GM19043 (cell line): ENCODE results near the gene TIAM1.

Experiments
- ATAC-seq: cut with Tn5 transposase; IDR thresholded peaks from one replicate; pipeline ENCODE4 v1.9.1; 2021; ENCODE audit warnings: low read depth; ENCODE audit not compliant: unreplicated experiment

The TIAM1 gene

GRCh38 chr21:31145274-31145673, 198.8 kb downstream of the TIAM1 start:
- ATAC-seq = no peak

DNA sequence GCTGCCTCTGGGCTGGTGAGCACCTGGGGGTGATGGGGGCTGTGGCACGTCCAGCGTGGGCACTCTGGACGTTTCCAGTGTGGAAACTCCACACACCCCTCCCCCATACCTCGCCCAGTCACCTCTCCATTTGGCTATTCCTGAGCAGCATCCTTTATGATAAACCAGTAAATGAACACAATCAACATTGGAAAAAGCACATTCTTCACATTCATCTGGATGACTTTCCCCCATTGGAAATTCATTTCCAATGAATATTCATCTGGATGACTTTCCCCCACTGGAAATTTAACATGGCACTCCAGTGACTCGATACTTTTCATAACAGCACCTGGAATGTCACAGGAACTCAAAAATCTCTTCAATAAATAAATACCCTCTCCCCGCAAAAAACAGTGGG, 201.0 kb downstream of the TIAM1 start:
- no peak for ATAC-seq

- no peak for ATAC-seq
These were observed 201.5 kb downstream of the TIAM1 start for GRCh38 chr21:31142600-31142999.

DNA sequence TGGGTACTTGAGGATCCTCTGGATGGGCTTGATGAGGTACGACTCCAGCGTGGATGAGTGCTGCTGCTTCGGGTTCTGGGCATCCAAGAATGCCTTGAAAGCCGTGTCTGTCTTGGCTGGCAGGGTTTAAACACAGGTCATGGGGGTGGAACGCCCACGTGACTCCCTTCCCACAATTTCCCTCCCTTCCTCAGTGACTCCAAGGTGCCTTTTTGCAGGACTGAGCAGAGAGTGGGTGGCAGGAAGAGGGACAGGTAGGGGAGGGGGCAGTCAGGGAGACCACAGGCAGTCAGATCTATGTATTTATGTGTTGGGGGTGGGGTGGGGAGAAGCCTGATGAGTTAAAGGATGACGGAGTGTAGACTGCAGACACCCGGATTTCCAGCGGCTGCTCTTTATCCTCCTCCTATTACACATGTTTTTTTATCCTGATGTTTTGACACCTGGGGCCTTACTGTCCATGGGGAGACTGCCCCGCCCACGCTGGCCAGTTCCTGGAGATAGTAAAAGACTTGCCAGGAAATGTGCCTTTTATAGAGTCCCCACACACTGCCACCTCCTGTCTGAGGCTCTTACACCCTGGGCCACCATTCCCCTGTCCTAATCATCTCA, 202.6 kb downstream of the TIAM1 start:
- no peak for ATAC-seq

- no peak for ATAC-seq
These were observed 203.4 kb downstream of the TIAM1 start for GRCh38 chr21:31140676-31141075.

- no peak for ATAC-seq
These were observed 204.0 kb downstream of the TIAM1 start for GRCh38 chr21:31140025-31140424.

DNA sequence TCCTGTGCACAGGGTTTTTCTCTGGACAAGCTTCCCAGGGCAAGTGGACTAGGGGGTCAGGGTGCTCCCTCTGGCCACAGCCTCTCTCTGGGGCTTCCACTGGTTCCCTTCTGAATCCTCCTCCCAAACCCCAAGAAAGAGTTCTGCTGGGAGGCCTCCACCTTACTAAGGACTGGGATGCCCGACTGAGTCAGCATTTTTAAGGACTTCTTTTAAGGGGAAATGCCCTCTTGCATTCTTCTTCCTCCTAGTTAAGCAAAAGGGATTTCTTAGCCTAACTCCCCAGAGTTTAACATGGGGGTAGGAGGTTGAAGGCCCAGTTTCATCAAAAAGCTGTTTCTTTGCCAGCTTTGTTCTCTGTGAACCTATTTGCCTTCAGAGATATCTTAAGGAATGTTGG, 206.1 kb downstream of the TIAM1 start:
- no peak for ATAC-seq

GRCh38 chr21:31136891-31137290, 207.2 kb downstream of the TIAM1 start:
- peak; percentile 54 for ATAC-seq

GRCh38 chr21:31135531-31136184, 208.4 kb downstream of the TIAM1 start:
- no peak for ATAC-seq

DNA sequence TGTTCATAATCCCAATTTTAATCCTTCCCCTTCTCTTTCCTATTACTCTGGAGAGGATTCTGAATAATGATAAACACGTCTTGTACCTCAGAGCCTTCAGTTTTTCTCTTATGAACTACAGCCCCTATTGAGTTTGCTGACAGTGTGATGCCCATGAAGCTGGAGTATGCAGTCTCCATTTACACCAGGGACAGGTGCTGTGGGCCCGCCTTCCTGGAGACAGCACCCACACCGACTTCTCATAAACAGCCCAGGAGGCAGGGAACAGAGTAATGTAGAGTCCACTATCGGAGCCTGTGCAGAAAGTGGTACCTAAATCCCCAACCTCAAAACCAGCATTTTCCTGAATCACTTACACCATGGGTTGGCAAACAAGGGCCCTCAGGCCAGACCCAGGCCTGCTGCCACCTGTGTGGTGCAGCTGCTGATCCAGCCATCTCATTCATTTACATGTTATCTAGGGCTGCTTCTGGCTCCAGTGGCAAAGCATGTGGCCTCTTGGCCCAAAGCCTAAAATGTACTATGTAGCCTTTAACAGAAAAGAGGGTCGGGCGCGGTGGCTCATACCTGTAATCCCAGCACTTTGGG, 210.7 kb downstream of the TIAM1 start:
- no peak for ATAC-seq

DNA sequence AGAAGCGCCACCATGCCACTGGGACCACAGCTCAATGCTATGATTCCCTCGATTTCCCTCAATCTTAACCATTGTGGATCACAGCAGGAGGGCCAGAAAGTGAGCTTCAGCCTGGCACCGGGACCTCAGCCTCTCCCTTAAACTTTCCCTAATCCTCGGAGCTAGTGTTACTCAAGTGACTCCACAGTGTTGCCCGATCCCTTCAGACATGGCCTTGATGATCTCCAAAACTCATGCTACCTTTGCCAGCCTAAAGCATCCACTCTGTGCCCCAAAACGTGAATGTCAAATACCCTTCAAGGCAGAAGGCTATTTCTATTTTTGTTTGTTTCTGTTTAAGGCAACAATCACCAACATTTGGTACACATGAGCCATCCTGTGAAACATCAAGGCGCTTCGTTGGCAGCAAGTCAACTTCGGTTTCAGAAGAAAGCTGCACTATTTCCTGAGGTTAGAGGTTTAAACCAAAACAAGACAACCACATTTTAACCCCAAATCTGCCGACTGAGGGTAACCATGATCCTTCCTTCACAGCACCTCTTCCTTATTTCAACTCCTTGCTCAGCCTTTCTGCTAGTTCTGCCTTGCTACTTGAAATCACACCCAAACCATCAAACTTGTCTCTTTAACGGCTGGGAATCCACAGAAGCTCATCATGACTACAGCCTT, 211.4 kb downstream of the TIAM1 start:
- ATAC-seq = peak; percentile 70

- ATAC-seq = no peak
These were observed 213.2 kb downstream of the TIAM1 start for GRCh38 chr21:31130821-31131220.

GRCh38 chr21:31128234-31128633, 215.8 kb downstream of the TIAM1 start:
- ATAC-seq = no peak

DNA sequence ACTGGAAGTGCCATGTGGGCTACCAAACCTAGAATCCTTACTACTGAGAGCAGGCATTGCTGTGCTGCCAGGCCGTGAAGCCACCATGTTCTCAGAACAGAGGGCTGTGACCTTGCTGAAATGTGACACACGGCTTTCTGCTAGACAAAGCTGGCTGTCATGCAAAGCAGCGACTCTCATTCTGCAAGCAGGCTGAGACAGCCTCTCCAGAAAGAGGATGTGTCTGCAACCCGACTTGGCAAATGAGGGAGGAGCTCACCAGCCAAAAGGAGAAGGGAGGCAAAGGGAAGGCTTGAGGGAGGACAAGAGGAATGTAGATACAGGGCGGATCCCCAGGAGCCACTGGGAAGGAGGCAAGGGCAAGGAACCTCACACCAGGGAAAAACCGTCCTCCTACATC, 220.1 kb downstream of the TIAM1 start:
- ATAC-seq = no peak

DNA sequence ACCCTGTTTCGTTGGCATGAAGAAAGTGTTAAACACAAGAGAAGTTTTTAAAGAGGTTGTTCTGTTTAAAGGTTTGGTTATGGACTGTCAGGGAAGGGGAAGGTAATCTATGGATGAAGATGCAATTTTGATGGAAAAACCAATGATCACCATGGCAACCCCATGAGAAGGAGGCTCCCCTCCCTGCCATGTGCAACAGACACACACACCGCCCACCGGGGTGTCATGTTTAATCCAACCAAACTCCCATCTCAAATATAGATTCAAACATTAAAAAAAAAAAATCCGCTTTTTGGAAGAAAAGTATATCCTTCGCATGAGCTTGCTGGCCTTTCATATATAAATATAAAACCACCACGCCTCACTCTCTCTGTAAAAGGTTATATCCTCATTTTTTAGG, 224.9 kb downstream of the TIAM1 start:
- no peak for ATAC-seq

GRCh38 chr21:31117128-31117916, 226.7 kb downstream of the TIAM1 start:
- no peak for ATAC-seq

GRCh38 chr21:31115249-31115648, 228.8 kb downstream of the TIAM1 start:
- ATAC-seq = no peak

DNA sequence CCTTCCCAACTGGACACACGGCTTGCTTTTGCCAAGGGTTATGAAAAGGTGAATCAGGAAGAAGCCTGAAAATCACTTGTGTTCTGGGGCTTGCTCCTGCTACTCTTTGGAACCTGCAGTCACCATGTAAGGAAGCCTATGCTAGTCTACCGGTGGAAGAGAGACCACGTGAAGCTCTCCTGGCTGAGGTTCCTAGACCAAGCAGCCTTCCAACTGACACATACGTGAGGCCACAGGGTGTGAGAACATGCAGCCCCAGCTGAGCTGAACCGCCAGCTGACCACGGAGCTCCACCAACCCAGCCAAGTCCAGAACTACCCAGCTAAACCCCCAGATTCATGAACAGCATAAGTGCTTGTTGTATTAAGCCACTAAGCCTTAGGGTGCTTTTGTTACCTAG, 233.0 kb downstream of the TIAM1 start:
- ATAC-seq = no peak

DNA sequence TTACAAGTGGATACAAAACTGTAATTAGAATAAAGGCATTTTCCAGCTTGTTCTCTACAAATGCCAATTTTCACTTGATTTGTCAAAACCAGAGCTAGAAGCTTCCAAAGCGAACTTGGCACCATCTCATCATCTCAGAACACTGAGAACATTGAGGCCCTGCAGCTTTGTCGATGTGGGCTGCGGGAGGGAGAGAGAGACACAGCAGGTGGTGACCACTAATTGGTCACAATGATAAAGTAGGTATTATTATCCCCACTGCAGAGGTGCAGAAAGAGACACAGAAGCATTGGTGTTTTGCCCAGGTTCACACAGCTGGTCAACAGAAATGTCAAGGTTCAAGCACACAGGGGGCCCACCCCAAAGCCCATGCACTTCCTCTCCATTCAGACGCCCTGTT, 233.6 kb downstream of the TIAM1 start:
- no peak for ATAC-seq

- peak; percentile 64 for ATAC-seq
These were observed 236.2 kb downstream of the TIAM1 start for GRCh38 chr21:31107871-31108270.
